NK-92 treated with Interleukin-12 subunit alpha and Interleukin-12 subunit beta, amount 100 ng/mL, for 24 hours (cell line): ENCODE measurements around the gene RNLS.

Experiments
- DNase-seq: peaks from one replicate; lab custom pipeline; 2025; lab: John Stamatoyannopoulos, UW

The RNLS gene

GRCh38 chr10:88256886-88257285, 326.2 kb downstream of the RNLS start:
- DNase-seq: no peak

GRCh38 chr10:88256013-88256680, 327.0 kb downstream of the RNLS start:
- no peak for DNase-seq

GRCh38 chr10:88254091-88254490, 329.0 kb downstream of the RNLS start:
- DNase-seq: peak; percentile 4

- no peak for DNase-seq
Measured at GRCh38 chr10:88253622-88254021, 329.5 kb downstream of the RNLS start.

GRCh38 chr10:88253128-88253527, 330.0 kb downstream of the RNLS start:
- DNase-seq: no peak

GRCh38 chr10:88249450-88249849, 333.7 kb downstream of the RNLS start:
- DNase-seq: no peak

- DNase-seq: no peak
Measured at GRCh38 chr10:88246675-88247074, 336.4 kb downstream of the RNLS start.

GRCh38 chr10:88245974-88246511, 337.1 kb downstream of the RNLS start:
- no peak for DNase-seq

- DNase-seq: no peak
Measured at GRCh38 chr10:88244781-88245625, 338.1 kb downstream of the RNLS start.

GRCh38 chr10:88243836-88244730, 339.0 kb downstream of the RNLS start:
- DNase-seq: no peak

- DNase-seq: no peak
Measured at GRCh38 chr10:88243202-88243744, 339.8 kb downstream of the RNLS start.

- DNase-seq: no peak
Measured at GRCh38 chr10:88241501-88241900, 341.6 kb downstream of the RNLS start.

GRCh38 chr10:88239212-88239611, 343.9 kb downstream of the RNLS start:
- no peak for DNase-seq

GRCh38 chr10:88238615-88238914, 344.6 kb downstream of the RNLS start:
- DNase-seq: no peak

GRCh38 chr10:88237896-88238614, 345.1 kb downstream of the RNLS start:
- DNase-seq: no peak

- DNase-seq: no peak
Measured at GRCh38 chr10:88236121-88236743, 346.9 kb downstream of the RNLS start.

GRCh38 chr10:88234297-88234696, 348.8 kb downstream of the RNLS start:
- DNase-seq: no peak

GRCh38 chr10:88233870-88234269, 349.2 kb downstream of the RNLS start:
- no peak for DNase-seq

- DNase-seq: no peak
Measured at GRCh38 chr10:88232983-88233543, 350.1 kb downstream of the RNLS start.

- DNase-seq: no peak
Measured at GRCh38 chr10:88232029-88232895, 350.9 kb downstream of the RNLS start.
